GM04503 (cell line): ENCODE results near the gene BACH2.

ENCODE experiments used
- DNase-seq: peaks from one replicate; pipeline ENCODE4 v3.0.0-alpha.2; 2012; ENCODE audit warnings: low read depth

Gene BACH2

GRCh38 chr6:90028066-90028778 lies 268.4 kb downstream of the BACH2 start:
- DNase-seq: no peak

GRCh38 chr6:90026216-90026615 lies 270.4 kb downstream of the BACH2 start:
- no peak for DNase-seq

GRCh38 chr6:90025523-90026061 lies 271.1 kb downstream of the BACH2 start:
- DNase-seq: peak; percentile 76

GRCh38 chr6:90024633-90025032 lies 272.0 kb downstream of the BACH2 start:
- no peak for DNase-seq

- no peak for DNase-seq
Measured at GRCh38 chr6:90021711-90022110, 274.9 kb downstream of the BACH2 start.

GRCh38 chr6:90020746-90021145 lies 275.9 kb downstream of the BACH2 start:
- no peak for DNase-seq

- no peak for DNase-seq
Measured at GRCh38 chr6:90019216-90019615, 277.4 kb downstream of the BACH2 start.

- DNase-seq: no peak
Measured at GRCh38 chr6:90015883-90016282, 280.8 kb downstream of the BACH2 start.

- DNase-seq: no peak
Measured at GRCh38 chr6:90008908-90009501, 287.6 kb downstream of the BACH2 start.

- no peak for DNase-seq
Measured at GRCh38 chr6:90008189-90008907, 288.3 kb downstream of the BACH2 start.

- no peak for DNase-seq
Measured at GRCh38 chr6:90005048-90005827, 291.4 kb downstream of the BACH2 start.

- no peak for DNase-seq
Measured at GRCh38 chr6:90004511-90004910, 292.1 kb downstream of the BACH2 start.

GRCh38 chr6:90003941-90004340 lies 292.7 kb downstream of the BACH2 start:
- peak; percentile 28 for DNase-seq

- DNase-seq: no peak
Measured at GRCh38 chr6:90003069-90003795, 293.4 kb downstream of the BACH2 start.

- DNase-seq: no peak
Measured at GRCh38 chr6:90000864-90001731, 295.5 kb downstream of the BACH2 start.

- no peak for DNase-seq
Measured at GRCh38 chr6:89999945-90000825, 296.5 kb downstream of the BACH2 start.

- DNase-seq: no peak
Measured at GRCh38 chr6:89999154-89999553, 297.5 kb downstream of the BACH2 start.

- peak; percentile 46 for DNase-seq
Measured at GRCh38 chr6:89997456-89998445, 298.9 kb downstream of the BACH2 start.
